H9 (cell line): ENCODE data around the gene CREB3L4. TPM values are rescaled to one million over a fixed set of nuclear protein-coding genes. Genes with fewer than 3 reads are reported as not detected.

ENCODE experiments used
- DNase-seq: peaks from one replicate; pipeline ENCODE4 v3.0.0-alpha.2; 2017
- H2AFZ ChIP-seq: one replicate; pipeline ENCODE4 v1.6.1; 2013; ENCODE audit warnings: mild to moderate bottlenecking, low read length, control low read depth, moderate library complexity
- H2AK5ac ChIP-seq: 2 replicates; pipeline ENCODE4 v1.6.1; 2013; ENCODE audit warnings: low read length, control low read depth, mixed read lengths; ENCODE audit not compliant: insufficient read length
- H2BK120ac ChIP-seq: one replicate; pipeline ENCODE4 v1.6.1; 2013; ENCODE audit warnings: low read depth, mild to moderate bottlenecking, low read length, control low read depth, inconsistent platforms; ENCODE audit not compliant: poor library complexity, severe bottlenecking
- H2BK12ac ChIP-seq: 2 replicates; pipeline ENCODE4 v1.6.1; 2013; ENCODE audit warnings: low read length, control low read depth, mixed read lengths, low read depth; ENCODE audit not compliant: insufficient read length
- H2BK15ac ChIP-seq: 2 replicates; pipeline ENCODE4 v1.6.1; 2013; ENCODE audit warnings: low read depth, low read length, control low read depth
- H2BK20ac ChIP-seq: one replicate; pipeline ENCODE4 v1.6.1; 2013; ENCODE audit warnings: low read depth, mild to moderate bottlenecking, low read length, control low read depth, inconsistent platforms; ENCODE audit not compliant: poor library complexity, severe bottlenecking
- H2BK5ac ChIP-seq: 2 replicates; pipeline ENCODE4 v1.6.1; 2013; ENCODE audit warnings: low read length, control low read depth, mixed read lengths; ENCODE audit not compliant: insufficient read length
- H3K14ac ChIP-seq: 2 replicates; pipeline ENCODE4 v1.6.1; 2013; ENCODE audit warnings: low read length, control low read depth; ENCODE audit not compliant: insufficient read depth
- H3K18ac ChIP-seq: 2 replicates; pipeline ENCODE4 v1.6.1; 2013; ENCODE audit warnings: low read depth, mild to moderate bottlenecking, mixed read lengths, low read length, control low read depth; ENCODE audit not compliant: insufficient read length
- H3K23ac ChIP-seq: 2 replicates; pipeline ENCODE4 v1.6.1; 2013; ENCODE audit warnings: low read length, control low read depth, mixed read lengths, low read depth; ENCODE audit not compliant: insufficient read length
- H3K23me2 ChIP-seq: 2 replicates; pipeline ENCODE4 v1.6.1; 2013; ENCODE audit warnings: low read depth, mild to moderate bottlenecking, mixed read lengths, low read length, control low read depth; ENCODE audit not compliant: insufficient read length, poor library complexity, severe bottlenecking
- H3K27ac ChIP-seq: 2 replicates; pipeline ENCODE4 v1.5.1; 2013; ENCODE audit warnings: low read length, control low read depth, mixed read lengths, low read depth; ENCODE audit not compliant: insufficient read length
- H3K27me3 ChIP-seq: 2 replicates; pipeline ENCODE4 v1.6.1; 2013; ENCODE audit warnings: low read length, control low read depth, inconsistent platforms; ENCODE audit not compliant: insufficient read depth
- H3K4ac ChIP-seq: 2 replicates; pipeline ENCODE4 v1.6.1; 2013; ENCODE audit warnings: low read depth, mild to moderate bottlenecking, control low read depth, inconsistent platforms, low read length, moderate library complexity
- H3K4me1 ChIP-seq: 2 replicates; pipeline ENCODE4 v1.6.1; 2013; ENCODE audit warnings: low read length, control low read depth, inconsistent platforms; ENCODE audit not compliant: insufficient read depth
- H3K4me2 ChIP-seq: 2 replicates; pipeline ENCODE4 v1.6.1; 2013; ENCODE audit warnings: low read length, control low read depth, mixed read lengths; ENCODE audit not compliant: insufficient read length, insufficient read depth
- H3K56ac ChIP-seq: 2 replicates; pipeline ENCODE4 v1.6.1; 2013; ENCODE audit warnings: low read depth, mild to moderate bottlenecking, mixed read lengths, low read length, control low read depth; ENCODE audit not compliant: insufficient read length
- H3K79me1 ChIP-seq: 2 replicates; pipeline ENCODE4 v1.6.1; 2013; ENCODE audit warnings: low read depth, mild to moderate bottlenecking, moderate library complexity, low read length, control low read depth, inconsistent platforms; ENCODE audit not compliant: insufficient read depth, poor library complexity, severe bottlenecking
- H3K79me2 ChIP-seq: 2 replicates; pipeline ENCODE4 v1.6.1; 2013; ENCODE audit warnings: low read length, control low read depth, inconsistent platforms; ENCODE audit not compliant: insufficient read depth
- H3K9ac ChIP-seq: 2 replicates; pipeline ENCODE4 v1.6.1; 2013; ENCODE audit warnings: low read length, control low read depth, mixed read lengths; ENCODE audit not compliant: insufficient read length; ENCODE audit errors: extremely low read depth
- H3K9me3 ChIP-seq: one replicate; pipeline ENCODE4 v1.6.1; 2013; ENCODE audit warnings: low read depth, low read length, inconsistent platforms; ENCODE audit not compliant: control insufficient read depth
- H3T11ph ChIP-seq: one replicate; pipeline ENCODE4 v1.6.1; 2013; ENCODE audit warnings: mild to moderate bottlenecking, low read length, control low read depth, inconsistent platforms
- H4K20me1 ChIP-seq: one replicate; pipeline ENCODE4 v1.6.1; 2013; ENCODE audit not compliant: control insufficient read depth, insufficient read length, insufficient read depth
- H4K5ac ChIP-seq: 2 replicates; pipeline ENCODE4 v1.6.1; 2013; ENCODE audit warnings: low read depth, mild to moderate bottlenecking, mixed read lengths, low read length, control low read depth; ENCODE audit not compliant: insufficient read length
- H4K8ac ChIP-seq: replicated peaks from 2 replicates; pipeline ENCODE4 v1.6.1; 2013; ENCODE audit warnings: low read length, control low read depth, mixed read lengths, low read depth; ENCODE audit not compliant: insufficient read length
- H4K91ac ChIP-seq: 2 replicates; pipeline ENCODE4 v1.6.1; 2013; ENCODE audit warnings: low read depth, mild to moderate bottlenecking, moderate library complexity, mixed read lengths, low read length, control low read depth; ENCODE audit not compliant: insufficient read length
- H3K27ac Mint-ChIP-seq, 3 experiments: 2 replicates in 2 of 3; 3 replicates in 1 of 3; pipeline ENCODE4 v1.8.0; 2020 to 2021; ENCODE audit warnings: mixed read lengths in 3 of 3, mild to moderate bottlenecking in 1 of 3, moderate library complexity in 1 of 3
- H3K27me3 Mint-ChIP-seq: 2 replicates; pipeline ENCODE4 v1.8.0; 2021; ENCODE audit warnings: low read depth, mild to moderate bottlenecking, moderate library complexity, mixed read lengths
- H3K36me3 Mint-ChIP-seq, 3 experiments: 2 replicates in 2 of 3; 3 replicates in 1 of 3; pipeline ENCODE4 v1.8.0; 2020 to 2021; ENCODE audit warnings: low read depth in 3 of 3, mixed read lengths in 3 of 3; ENCODE audit not compliant: insufficient read depth in 1 of 3
- H3K4me1 Mint-ChIP-seq, 2 experiments: 2 replicates each; pipeline ENCODE4 v1.8.0; 2020; ENCODE audit warnings: mixed read lengths in 2 of 2
- H3K4me3 Mint-ChIP-seq, 2 experiments: 2 replicates in 1 of 2; 3 replicates in 1 of 2; pipeline ENCODE4 v1.8.0; 2020 to 2021; ENCODE audit warnings: mild to moderate bottlenecking in 2 of 2, mixed read lengths in 2 of 2, moderate library complexity in 1 of 2
- H3K9me3 Mint-ChIP-seq, 2 experiments: 2 replicates in 1 of 2; 3 replicates in 1 of 2; pipeline ENCODE4 v1.8.0; 2020; ENCODE audit warnings: mild to moderate bottlenecking in 2 of 2, mixed read lengths in 2 of 2, moderate library complexity in 1 of 2
- CTCF ChIP-seq: fragments of 200-600 bp; sonication (generic); conservative IDR thresholded peaks from 3 replicates; pipeline ENCODE4 v1.8.0; 2021; ENCODE audit warnings: antibody characterized with exemption, mild to moderate bottlenecking
- WGBS: extraction: QIAGEN DNeasy Blood & Tissue Kit; methylation state at CpG from one replicate; pipeline ENCODE4 v1.1.7; 2013; ENCODE audit warnings: missing lambda C conversion rate, low lambda C conversion rate, mixed read lengths; ENCODE audit not compliant: insufficient read length; ENCODE audit errors: extremely low coverage; 5-methylcytosine and 5-hydroxymethylcytosine counted together
- total RNA-seq: library from RNA; stranded (reverse); gene quantifications from 2 replicates; pipeline ENCODE4 v1.2.1, GENCODE V29; 2021

The CREB3L4 gene
- total RNA-seq, 1 experiment from 2014 or later = 27.6 TPM

- Mint-ChIP-seq H3K4me1 (peaks cover 35 to 38% of the 10 kb centered on the region in 2 experiments), H3K9me3 (no peaks in the 10 kb centered on the region), H3K4me3 (peak overlapping the region; percentile 99 to 100), H3K27ac (peak overlapping the region; percentile 95 to 99 (median 99)), H3K36me3 (peaks cover 32 to 48% (median 34%) of the 10 kb centered on the region in 3 experiments), H3K27me3 (no peaks in the 10 kb centered on the region)
- DNase-seq = no peak
- Histone ChIP-seq H2AFZ (no peak overlapping the region), H4K91ac (no peak overlapping the region), H3K4ac (no peak overlapping the region), H3K56ac (no peak overlapping the region), H3K79me2 (peaks cover 37% of the 10 kb centered on the region), H3K14ac (peak overlapping the region; percentile 23; the same call in 1 of the 2 replicates), H2BK5ac (no peak overlapping the region), H4K8ac (no peak overlapping the region), H2BK12ac (no peak overlapping the region), H3K23ac (no peak overlapping the region), H3K4me2 (peak overlapping the region; percentile 98), H3K79me1 (peaks cover 18% of the 10 kb centered on the region), H3K18ac (no peak overlapping the region), H3K4me1 (no peaks in the 10 kb centered on the region), H2AK5ac (no peak overlapping the region), H4K5ac (no peak overlapping the region), H4K20me1 (no peaks in the 10 kb centered on the region), H2BK15ac (no peak overlapping the region), H3K27ac (no peak overlapping the region), H2BK20ac (no peak overlapping the region), H3T11ph (no peak overlapping the region), H3K27me3 (no peaks in the 10 kb centered on the region), H3K9ac (peak overlapping the region; percentile 93), H3K9me3 (no peaks in the 10 kb centered on the region), H2BK120ac (no peak overlapping the region), H3K23me2 (peaks cover 12% of the 10 kb centered on the region)
- no peak for TF ChIP-seq CTCF
- no CpG with 5 or more reads among the region's 6 CpGs for WGBS
Observed at GRCh38 chr1:153956997-153957715, 10.5 kb upstream of the CREB3L4 start.
